GM12874 (cell line): ENCODE results near the gene ZNF775.

Source experiments
- CTCF ChIP-seq: IDR thresholded peaks from 2 replicates; pipeline ENCODE4 v1.5.1; 2011; ENCODE audit warnings: low read depth, mild to moderate bottlenecking, control low read depth, low read length, moderate library complexity; ENCODE audit not compliant: insufficient read depth

ZNF775 gene

GRCh38 chr7:150351587-150352194, 27.4 kb upstream of the ZNF775 start:
- no peak for TF ChIP-seq CTCF

GRCh38 chr7:150355666-150356059, 23.5 kb upstream of the ZNF775 start:
- no peak for TF ChIP-seq CTCF

- TF ChIP-seq CTCF: peak; percentile 66
These were observed 22.7 kb upstream of the ZNF775 start for GRCh38 chr7:150356265-150356897.

- no peak for TF ChIP-seq CTCF
These were observed 21.9 kb upstream of the ZNF775 start for GRCh38 chr7:150357270-150357669.

GRCh38 chr7:150357771-150358427, 21.2 kb upstream of the ZNF775 start:
- no peak for TF ChIP-seq CTCF

GRCh38 chr7:150358433-150358832, 20.7 kb upstream of the ZNF775 start:
- no peak for TF ChIP-seq CTCF

GRCh38 chr7:150358988-150359621, 20.0 kb upstream of the ZNF775 start:
- no peak for TF ChIP-seq CTCF
